ENCODE data around the gene PIP5K1C.
"Not testable (repeated sequence)": the region's sequence is repeated elsewhere in the genome, so short reads cannot be mapped to it uniquely, and the experiment has no call there.

PIP5K1C gene

GRCh38 chr19:3670796-3671679 lies 29.2 kb downstream of the PIP5K1C start:
- no peak overlapping the region for H3K27ac ChIP-seq
- TF ChIP-seq, protein P1, sequence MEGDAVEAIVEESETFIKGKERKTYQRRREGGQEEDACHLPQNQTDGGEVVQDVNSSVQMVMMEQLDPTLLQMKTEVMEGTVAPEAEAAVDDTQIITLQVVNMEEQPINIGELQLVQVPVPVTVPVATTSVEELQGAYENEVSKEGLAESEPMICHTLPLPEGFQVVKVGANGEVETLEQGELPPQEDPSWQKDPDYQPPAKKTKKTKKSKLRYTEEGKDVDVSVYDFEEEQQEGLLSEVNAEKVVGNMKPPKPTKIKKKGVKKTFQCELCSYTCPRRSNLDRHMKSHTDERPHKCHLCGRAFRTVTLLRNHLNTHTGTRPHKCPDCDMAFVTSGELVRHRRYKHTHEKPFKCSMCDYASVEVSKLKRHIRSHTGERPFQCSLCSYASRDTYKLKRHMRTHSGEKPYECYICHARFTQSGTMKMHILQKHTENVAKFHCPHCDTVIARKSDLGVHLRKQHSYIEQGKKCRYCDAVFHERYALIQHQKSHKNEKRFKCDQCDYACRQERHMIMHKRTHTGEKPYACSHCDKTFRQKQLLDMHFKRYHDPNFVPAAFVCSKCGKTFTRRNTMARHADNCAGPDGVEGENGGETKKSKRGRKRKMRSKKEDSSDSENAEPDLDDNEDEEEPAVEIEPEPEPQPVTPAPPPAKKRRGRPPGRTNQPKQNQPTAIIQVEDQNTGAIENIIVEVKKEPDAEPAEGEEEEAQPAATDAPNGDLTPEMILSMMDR (conservative IDR thresholded peaks at IDR 0.05) = no peak

DNA sequence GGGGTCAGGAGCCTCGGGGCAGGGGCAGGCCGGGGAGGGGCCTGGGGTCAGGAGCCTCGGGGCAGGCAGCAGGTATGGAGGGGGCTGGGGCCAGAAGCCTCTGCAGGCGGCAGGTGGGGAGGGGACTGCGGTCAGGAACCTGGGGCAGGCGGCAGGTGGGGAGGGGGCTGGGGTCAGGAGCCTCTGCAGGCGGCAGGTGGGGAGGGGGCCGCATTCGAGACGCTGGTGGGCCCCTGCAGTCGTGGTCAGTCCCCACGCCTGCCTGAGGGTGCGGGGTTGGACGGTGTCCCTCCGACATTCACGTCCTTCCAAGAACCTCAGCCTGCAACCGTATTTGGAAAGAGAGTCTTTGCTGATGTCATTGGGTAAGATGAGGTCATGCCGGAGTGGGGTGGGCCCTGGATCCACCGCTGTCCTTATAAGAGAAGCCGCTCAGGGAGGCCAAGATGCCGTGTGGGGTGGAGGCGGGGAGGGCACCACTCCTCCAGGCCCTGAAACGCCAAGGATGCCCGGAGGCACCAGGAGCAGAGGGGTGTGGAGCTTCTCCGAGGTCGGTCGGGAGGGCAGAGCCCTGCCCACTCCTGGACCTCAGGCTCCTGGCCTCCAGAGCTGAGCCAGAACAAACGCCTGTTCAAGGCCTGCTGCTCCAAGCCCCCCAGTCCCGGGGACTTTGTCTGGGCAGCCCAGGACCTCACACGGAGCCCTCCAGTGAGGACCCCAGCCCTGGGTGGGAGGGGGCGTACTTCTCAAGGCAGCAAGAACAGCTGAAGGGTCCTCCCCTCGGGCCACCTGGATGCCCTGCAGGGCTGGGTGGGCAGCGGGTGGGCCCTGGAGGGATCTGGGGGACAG lies 30.1 kb downstream of the PIP5K1C start:
- H3K27ac ChIP-seq = no peak overlapping the region
- TF ChIP-seq, protein P1 (conservative IDR thresholded peaks at IDR 0.05) = no peak

GRCh38 chr19:3669082-3669946 lies 31.0 kb downstream of the PIP5K1C start:
- TF ChIP-seq, protein P1 (conservative IDR thresholded peaks at IDR 0.05) = no peak
- no peak overlapping the region for H3K27ac ChIP-seq

DNA sequence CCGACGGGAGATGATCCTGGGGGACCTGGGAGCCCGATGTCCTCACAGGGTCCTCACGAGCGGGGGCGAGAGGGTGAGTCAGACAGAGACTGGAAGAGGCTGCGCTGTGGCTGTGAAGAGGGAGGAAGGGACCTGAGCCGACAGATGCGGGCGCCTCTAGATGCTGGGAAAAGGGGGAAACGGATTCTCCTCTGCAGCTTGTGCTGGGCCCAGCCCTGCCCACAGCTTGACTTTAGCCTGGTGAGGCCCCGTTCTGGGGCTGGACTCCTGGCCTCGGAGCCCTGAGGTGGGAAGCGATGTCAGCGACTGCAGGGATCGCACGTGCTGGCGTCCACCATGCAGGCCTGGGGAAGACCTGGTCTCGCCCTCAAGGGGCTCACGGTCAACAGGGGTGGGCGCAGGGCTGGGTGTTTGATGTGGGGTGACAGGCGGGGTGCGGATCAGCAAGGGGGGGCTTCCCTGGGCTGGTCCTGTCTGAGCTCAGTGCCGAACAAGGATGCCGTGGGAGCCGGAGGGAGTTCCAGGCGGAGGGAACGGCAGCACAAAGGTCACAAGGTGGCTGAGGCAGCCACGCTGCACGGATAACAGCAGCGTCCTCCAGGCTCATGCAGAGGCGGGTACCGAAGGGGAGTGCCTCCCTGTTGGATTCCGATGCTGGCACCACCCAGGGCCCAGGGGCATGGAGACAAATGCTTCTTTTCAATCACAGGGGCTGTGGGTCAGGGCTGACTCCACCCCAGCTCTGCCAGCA lies 31.8 kb downstream of the PIP5K1C start:
- H3K27ac ChIP-seq = no peak overlapping the region
- TF ChIP-seq, protein P1 (conservative IDR thresholded peaks at IDR 0.05) = no peak

- TF ChIP-seq, protein P1 (conservative IDR thresholded peaks at IDR 0.05) = no peak
- no peak overlapping the region for H3K27ac ChIP-seq
Observed at GRCh38 chr19:3667766-3668165, 32.5 kb downstream of the PIP5K1C start.

GRCh38 chr19:3667037-3667638 lies 33.1 kb downstream of the PIP5K1C start:
- TF ChIP-seq, protein P1 (conservative IDR thresholded peaks at IDR 0.05) = no peak
- no peak overlapping the region for H3K27ac ChIP-seq

DNA sequence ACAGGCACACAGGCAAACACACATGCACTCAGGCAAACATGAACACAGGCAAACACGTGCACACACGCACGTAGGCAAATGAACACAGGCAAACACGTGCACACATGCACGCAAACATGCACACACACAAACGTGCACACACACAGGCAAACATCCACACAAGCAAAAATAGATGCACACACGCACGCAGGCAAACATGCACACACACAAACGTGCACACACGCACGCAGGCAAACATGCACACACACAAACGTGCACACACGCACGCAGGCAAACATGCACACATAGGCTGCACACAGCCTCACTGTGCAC lies 33.8 kb downstream of the PIP5K1C start:
- not testable (repeated sequence) for H3K27ac ChIP-seq

Measured in VCaP (cell line).